Activated CD4-positive, alpha-beta T cell treated with anti-CD3 and anti-CD28 coated beads, Interleukin-2, Interleukin-6, amounts not matched to agents 100 ng/mL and 50 ng/mL, durations not matched to agents 16 hours and 8 hours (primary cell): ENCODE measurements around the gene AMPD2.
A peak's percentile ranks its signal among the peaks of the same experiment; 100 is the strongest.
"Not testable (repeated sequence)": the region's sequence is repeated elsewhere in the genome, so short reads cannot be mapped to it uniquely, and the experiment has no call there.

Experiments
- DNase-seq: peaks from one replicate; pipeline ENCODE4 v3.0.0-alpha.2; 2020

The AMPD2 gene

DNA sequence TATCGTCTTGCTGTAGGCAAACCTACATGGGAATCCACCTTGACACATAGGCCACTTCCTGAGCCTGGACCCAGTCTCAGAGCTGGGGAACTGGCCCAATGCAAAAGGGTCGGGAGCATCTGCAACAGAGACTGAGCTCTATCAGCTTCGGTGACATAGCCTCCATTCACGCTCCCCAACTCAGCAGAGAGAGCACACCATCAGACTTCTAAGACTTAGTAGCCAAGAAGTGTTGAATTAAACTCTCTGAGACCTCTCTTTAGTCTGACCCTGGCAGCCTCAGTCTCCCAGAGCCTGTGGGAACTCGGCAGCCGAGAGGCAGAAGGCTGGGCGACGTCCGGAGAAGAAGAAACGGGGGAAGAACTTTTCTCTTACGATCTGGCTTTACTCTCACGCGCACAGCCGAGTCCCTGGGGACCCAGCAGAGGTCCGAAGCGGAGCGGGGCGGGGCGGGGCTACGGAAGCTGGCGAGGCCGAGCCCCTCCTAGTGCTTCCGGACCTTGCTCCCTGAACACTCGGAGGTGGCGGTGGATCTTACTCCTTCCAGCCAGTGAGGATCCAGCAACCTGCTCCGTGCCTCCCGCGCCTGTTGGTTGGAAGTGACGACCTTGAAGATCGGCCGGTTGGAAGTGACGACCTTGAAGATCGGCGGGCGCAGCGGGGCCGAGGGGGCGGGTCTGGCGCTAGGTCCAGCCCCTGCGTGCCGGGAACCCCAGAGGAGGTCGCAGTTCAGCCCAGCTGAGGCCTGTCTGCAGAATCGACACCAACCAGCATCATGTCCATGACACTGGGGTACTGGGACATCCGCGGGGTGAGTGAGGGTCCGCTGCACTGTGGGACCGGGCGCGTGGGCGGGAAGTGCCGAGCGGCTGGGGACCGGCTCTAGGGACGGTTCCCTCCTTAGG is 36.2 kb downstream of the AMPD2 start, which contains the start of gene GSTM4:
Gene GSTM4 (plus strand): TSS at position 485 of the 905 bp plus-strand sequence. CDS start 291 bp downstream, at position 776.
- DNase-seq, result peak; percentile 75

DNA sequence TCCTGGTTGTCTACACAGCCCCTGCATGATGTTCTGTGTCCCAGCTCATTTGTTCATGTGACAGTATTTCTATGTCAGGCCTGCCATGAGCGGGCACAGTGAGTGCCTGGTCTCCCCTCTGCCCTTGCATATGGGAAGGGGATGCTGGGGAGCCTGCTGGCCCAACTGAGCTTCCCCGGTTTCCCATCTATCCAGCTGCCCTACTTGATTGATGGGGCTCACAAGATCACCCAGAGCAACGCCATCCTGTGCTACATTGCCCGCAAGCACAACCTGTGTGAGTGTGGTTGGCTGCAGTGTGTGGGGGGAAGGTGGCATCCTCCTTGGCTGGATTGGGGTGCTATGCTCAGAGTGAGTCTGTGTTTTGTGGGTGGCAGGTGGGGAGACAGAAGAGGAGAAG is 37.8 kb downstream of the AMPD2 start:
- DNase-seq, result no peak

GRCh38 chr1:109657970-109658369 is 38.3 kb downstream of the AMPD2 start:
- no peak for DNase-seq

- no peak for DNase-seq
Observed at GRCh38 chr1:109658533-109659042, 39.0 kb downstream of the AMPD2 start.

- no peak for DNase-seq
Observed at GRCh38 chr1:109659145-109659544, 39.5 kb downstream of the AMPD2 start.

- DNase-seq, result no peak
Observed at GRCh38 chr1:109659997-109660690, 40.5 kb downstream of the AMPD2 start.

GRCh38 chr1:109660691-109661026 is 41.0 kb downstream of the AMPD2 start:
- not testable (repeated sequence) for DNase-seq

- no peak for DNase-seq
Observed at GRCh38 chr1:109661391-109661790, 41.8 kb downstream of the AMPD2 start.

- DNase-seq, result no peak
Observed at GRCh38 chr1:109664671-109665070, 45.0 kb downstream of the AMPD2 start.

- DNase-seq, result peak; percentile 84
Observed at GRCh38 chr1:109667452-109668122, 48.0 kb downstream of the AMPD2 start, which contains the start of gene GSTM2. TSS of gene GSTM2 (plus strand) at chr1:109668057. CDS start at chr1:109668116, 59 bp downstream.

DNA sequence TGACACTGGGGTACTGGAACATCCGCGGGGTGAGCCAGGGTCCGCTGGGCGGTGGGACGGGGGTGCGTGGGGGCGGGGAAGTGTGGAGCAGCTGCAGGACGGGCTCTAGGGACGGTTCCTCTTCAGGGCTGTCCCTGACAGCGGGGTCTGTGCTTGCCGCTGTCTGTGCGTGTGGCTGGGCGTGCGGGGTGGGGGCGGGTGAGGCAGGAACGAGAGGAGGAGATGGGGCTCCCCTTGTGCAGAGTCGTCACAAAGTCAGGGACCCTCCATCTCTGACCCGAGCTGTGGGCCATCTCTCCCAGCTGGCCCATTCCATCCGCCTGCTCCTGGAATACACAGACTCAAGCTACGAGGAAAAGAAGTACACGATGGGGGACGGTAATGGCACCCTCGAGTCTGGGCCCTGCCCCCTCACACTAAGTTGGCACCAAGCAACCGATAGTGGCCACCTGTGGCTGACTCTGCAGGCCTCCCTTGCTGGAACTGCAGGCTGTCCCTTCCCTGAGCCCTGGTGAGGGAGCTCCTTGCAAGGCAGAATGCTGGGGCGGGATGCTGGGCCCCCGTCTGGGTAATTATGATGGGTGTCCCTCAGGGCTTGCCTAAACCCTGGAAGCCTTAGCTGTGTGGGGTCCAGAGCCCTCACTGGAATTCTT is 48.6 kb downstream of the AMPD2 start:
- DNase-seq, result no peak

DNA sequence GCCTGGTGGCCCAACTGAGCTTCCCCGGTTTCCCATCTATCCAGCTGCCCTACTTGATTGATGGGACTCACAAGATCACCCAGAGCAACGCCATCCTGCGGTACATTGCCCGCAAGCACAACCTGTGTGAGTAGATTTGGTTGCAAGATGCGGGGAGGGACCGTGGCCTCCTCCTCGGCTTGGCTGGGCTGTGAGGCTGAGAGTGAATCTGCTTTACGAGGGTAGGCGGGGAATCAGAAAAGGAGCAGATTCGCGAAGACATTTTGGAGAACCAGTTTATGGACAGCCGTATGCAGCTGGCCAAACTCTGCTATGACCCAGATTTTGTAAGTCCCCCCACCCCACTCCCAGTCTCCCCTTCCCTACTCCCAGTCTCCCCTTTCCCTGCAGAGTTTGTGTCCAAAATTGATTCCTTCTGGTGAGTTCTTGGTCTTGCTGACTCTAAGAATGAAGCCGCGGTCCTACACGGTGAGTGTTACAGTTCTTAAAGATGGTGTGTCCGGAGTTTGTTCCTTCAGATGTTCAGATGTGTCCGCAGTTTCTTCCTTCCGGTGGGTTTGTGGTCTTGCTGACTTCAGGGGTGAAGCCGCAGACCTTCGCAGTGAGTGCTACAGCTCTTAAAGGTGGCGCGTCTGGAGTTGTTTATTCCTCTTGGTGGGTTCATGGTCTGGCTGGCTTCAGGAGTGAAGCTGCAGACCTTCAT is 49.8 kb downstream of the AMPD2 start:
- DNase-seq, result peak; percentile 32

- DNase-seq, result not testable (repeated sequence)
Observed at GRCh38 chr1:109669949-109670302, 50.3 kb downstream of the AMPD2 start.

DNA sequence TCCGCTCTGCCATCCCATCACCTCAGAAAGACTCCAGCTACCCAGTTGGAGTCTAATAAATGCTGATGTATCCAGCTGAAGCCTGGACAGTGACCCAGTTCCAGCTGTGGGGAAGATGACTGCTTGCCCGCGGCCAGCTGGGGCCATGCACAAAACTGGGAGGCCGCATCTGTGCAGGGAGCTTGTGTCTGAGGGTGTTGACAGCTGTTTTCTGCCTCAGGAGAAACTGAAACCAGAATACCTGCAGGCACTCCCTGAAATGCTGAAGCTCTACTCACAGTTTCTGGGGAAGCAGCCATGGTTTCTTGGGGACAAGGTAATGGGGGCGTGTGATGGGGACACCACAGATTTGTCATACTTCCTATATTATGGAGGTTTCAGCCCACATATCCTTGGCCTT is 51.4 kb downstream of the AMPD2 start:
- DNase-seq, result peak; percentile 0

GRCh38 chr1:109673861-109674260 is 54.2 kb downstream of the AMPD2 start:
- not testable (repeated sequence) for DNase-seq

GRCh38 chr1:109676683-109677381 is 57.2 kb downstream of the AMPD2 start:
- DNase-seq, result not testable (repeated sequence)

- DNase-seq, result peak; percentile 0
Observed at GRCh38 chr1:109677459-109677858, 57.8 kb downstream of the AMPD2 start.

GRCh38 chr1:109678637-109679036 is 59.0 kb downstream of the AMPD2 start:
- not testable (repeated sequence) for DNase-seq
